ENCODE measurements around the gene ACAT2.
"Not testable (repeated sequence)": the region's sequence is repeated elsewhere in the genome, so short reads cannot be mapped to it uniquely, and the experiment has no call there.

ACAT2 gene

DNA sequence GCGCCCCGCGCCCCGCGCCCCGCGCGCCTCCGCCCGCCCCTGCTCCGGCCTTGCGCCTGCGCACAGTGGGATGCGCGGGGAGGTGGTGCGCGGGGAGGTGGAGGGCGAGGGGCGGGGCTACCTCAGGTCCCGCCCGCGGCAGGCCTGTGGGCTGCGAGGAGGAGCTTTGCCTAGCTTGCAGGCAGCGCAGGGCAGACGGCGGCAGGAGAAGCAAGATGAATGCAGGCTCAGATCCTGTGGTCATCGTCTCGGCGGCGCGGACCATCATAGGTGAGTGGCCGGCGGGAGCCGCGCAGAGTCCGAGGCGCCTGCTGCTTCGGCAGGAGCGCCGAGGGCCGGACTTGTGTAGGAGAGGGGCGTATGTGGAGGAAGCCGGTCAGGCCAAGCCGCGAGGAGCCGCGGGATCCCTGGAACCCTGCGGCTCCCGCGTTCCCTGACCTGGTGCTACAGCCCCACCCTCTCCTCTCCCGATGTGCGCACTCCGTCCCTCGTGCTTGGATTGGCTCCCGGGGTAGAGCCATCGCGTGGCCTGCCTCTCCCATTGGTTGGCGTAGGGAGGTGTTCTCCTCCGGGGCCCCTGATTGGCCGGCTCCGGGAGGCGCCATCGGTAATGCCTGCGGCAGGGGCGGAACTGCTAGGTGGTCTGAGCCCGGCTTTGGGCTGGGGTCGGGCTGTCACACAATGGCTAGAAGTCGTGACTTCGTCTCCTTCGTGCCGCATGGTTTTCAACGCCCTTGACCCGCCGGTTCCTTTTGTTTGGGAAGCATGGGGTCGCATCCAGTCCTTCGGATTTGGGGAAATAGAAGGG is at the start of gene ACAT2:
TSS of gene ACAT2 (plus strand) at position 173 of the 808 bp plus-strand sequence. CDS start at position 216, 43 bp downstream.
- DNase-seq (ENCODE audit: low read depth): peak; percentile 87

GRCh38 chr6:159712389-159712788 is 49.5 kb upstream of the ACAT2 start:
- DNase-seq (ENCODE audit: low read depth): not testable (repeated sequence)

- no peak for DNase-seq (ENCODE audit: low read depth)
Observed at GRCh38 chr6:159713984-159714383, 47.9 kb upstream of the ACAT2 start.

- no peak for DNase-seq (ENCODE audit: low read depth)
Observed at GRCh38 chr6:159714404-159714803, 47.4 kb upstream of the ACAT2 start.

GRCh38 chr6:159715166-159715565 is 46.7 kb upstream of the ACAT2 start:
- no peak for DNase-seq (ENCODE audit: low read depth)

- DNase-seq (ENCODE audit: low read depth): no peak
Observed at GRCh38 chr6:159715605-159716004, 46.2 kb upstream of the ACAT2 start.

- DNase-seq (ENCODE audit: low read depth): no peak
Observed at GRCh38 chr6:159716247-159717096, 45.4 kb upstream of the ACAT2 start.

- no peak for DNase-seq (ENCODE audit: low read depth)
Observed at GRCh38 chr6:159718634-159719033, 43.2 kb upstream of the ACAT2 start.

GRCh38 chr6:159719287-159719686 is 42.6 kb upstream of the ACAT2 start:
- DNase-seq (ENCODE audit: low read depth): no peak

DNA sequence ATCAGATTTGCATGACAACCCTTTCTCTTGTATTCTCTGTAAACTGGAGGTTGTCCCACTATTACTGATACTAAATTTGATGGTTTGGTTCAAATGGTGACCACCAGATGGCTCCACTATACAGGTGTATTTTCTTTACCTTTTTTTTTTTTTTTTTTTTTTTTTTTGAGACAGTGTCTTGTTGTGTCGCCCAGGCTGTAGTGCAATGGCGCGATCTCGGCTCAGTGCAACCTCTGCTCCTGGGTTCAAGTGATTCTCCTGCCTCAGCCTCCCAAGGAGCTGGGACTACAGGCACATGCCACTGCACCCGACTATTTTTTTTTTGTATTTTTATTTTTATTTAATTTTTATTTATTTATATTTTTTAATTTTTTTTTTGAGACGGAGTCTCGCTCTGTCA is 41.1 kb upstream of the ACAT2 start:
- DNase-seq (ENCODE audit: low read depth): no peak

- DNase-seq (ENCODE audit: low read depth): not testable (repeated sequence)
Observed at GRCh38 chr6:159721981-159722380, 39.9 kb upstream of the ACAT2 start.

DNA sequence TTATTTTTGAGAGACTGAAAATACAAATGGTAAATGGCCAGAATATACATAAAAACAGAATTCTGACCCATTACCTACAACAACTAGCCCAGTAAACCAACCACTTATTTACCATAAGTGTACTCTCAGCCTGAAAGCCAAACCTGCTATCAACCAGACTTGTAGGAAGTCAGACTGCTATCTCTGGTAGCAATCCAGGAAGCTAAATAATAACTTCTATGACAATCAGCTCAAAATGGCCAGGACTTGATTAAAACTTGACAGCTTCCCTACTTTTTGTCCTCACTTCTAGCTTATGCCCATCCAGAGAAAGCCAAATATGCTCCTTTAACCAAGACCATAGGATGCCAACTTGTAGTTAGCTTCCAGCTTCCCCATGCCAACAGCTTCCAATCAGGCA is 39.2 kb upstream of the ACAT2 start:
- no peak for DNase-seq (ENCODE audit: low read depth)

DNA sequence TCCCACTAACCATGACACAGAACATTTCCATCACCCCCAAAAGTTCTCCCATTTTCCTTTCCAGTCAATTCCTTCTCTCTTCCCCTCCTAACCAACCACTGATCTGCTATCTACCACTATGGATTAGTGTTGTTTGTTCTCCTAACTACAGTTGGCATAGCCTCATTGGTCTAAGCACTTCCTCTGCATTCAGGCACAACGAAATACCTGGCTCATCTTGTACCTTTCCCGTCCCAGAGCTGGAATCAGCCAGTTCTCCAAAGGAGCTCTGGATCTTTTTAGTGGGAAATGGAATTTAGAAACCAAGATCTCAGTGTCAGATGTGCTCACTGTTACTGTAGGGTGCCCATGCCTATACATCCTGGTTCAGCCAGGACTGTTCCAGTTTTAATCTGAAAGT is 38.6 kb upstream of the ACAT2 start:
- DNase-seq (ENCODE audit: low read depth): no peak

DNA sequence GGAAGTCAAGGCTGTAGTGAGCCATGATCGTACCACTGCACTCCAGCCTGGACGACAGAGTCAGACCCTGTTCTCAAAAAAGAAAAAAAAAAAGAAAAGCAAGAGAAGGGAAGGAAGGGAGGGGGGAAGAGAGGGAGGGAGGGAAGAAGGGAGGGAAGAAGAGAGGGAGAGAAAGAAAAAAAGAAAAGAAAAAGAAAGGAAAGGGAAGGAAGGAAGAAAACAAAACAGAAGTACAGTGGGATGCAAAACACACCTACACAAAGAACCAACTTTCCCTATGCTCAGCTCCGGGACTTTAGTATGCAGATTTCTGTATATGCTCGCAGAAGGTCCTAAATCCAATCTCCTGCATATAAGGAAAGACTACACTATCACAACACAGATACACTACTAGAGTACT is 37.1 kb upstream of the ACAT2 start:
- DNase-seq (ENCODE audit: low read depth): no peak

GRCh38 chr6:159725208-159725607 is 36.6 kb upstream of the ACAT2 start:
- DNase-seq (ENCODE audit: low read depth): not testable (repeated sequence)

- no peak for DNase-seq (ENCODE audit: low read depth)
Observed at GRCh38 chr6:159726255-159726917, 35.5 kb upstream of the ACAT2 start.

- DNase-seq (ENCODE audit: low read depth): peak; percentile 95
Observed at GRCh38 chr6:159726918-159727716, 34.7 kb upstream of the ACAT2 start, which contains the start of gene WTAP. WTAP (plus strand) TSS chr6:159727506; CDS start chr6:159736266, 8,760 bp downstream.

- no peak for DNase-seq (ENCODE audit: low read depth)
Observed at GRCh38 chr6:159727717-159728445, 34.0 kb upstream of the ACAT2 start.

DNA sequence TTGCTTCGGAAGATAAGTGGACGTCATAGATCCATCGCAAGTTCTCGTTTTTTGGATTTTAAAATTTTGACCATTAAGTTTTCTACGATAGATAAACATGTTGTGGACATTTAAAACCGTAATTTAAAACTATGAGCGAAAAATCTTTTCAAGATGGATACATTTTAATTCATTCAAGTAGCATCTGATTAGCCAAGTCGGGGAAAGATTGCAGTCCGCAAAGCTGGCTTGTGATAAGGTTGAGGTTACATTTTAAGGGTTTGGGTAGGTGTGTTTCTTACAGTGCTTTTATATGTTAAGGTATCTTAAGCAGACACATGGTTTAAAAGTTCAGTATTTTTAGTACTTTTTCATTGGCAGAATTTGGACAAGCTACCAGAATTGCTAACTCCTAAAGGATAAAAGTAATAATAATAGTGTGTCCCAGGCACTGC is 33.3 kb upstream of the ACAT2 start:
- DNase-seq (ENCODE audit: low read depth): no peak

DNA sequence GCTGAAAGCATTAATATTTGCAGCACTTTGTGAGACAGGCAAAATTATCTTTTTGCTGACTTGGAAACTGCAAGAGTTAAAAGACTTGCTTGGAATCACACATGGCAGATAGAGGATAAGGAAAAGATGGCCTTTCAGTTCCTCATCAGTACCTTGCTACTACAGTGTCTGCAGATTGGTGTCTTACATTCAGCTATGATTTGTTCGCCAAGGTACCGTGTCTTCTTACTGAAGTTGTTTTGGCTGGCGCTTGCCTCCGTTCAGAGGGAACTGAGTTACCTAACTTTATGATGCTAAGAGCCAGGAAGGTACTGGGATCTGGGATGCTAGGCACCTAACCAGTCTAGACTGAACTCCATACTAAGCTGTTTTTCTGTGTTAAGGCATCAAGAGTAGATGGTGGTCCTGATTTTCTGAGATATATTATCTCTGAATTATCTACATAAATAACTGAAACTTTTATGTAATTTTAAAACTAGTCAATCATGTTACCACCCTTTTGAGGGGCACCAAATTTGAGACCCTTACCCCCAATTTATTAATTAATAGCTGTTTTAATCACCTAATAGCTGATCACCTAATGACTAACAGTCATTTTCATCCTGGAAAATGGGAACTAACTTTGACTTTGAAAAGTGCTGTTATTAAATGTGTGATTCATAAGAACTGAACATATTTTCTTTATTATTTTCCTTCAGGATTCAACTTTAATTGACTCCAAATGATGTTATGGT is 32.1 kb upstream of the ACAT2 start:
- no peak for DNase-seq (ENCODE audit: low read depth)
